ENCODE data around the gene UGT1A8. TPM values are rescaled to one million over a fixed set of nuclear protein-coding genes. Genes with fewer than 3 reads are reported as not detected.

The UGT1A8 gene
- total and polyA plus RNA-seq, 9 donors: not detected

GRCh38 chr2:233775414-233775813, 158.0 kb downstream of the UGT1A8 start:
- DNase-seq: no peak
- H3K36me3 ChIP-seq: no peaks in the 10 kb centered on the region
- no peaks in the 10 kb centered on the region for H3K27me3 ChIP-seq
- H3K4me1 ChIP-seq (ENCODE audit: insufficient read depth): no peaks in the 10 kb centered on the region
- intact Hi-C loops (cut with DNase I): no loop called here
- H3K9me3 ChIP-seq: no peaks in the 10 kb centered on the region
- WGBS, 3 donors: 90 to 95% (median 91%) methylated on average over 6 of the region's 6 CpGs
- no peak overlapping the region for H3K4me3 ChIP-seq
- TF ChIP-seq POLR2A (IDR thresholded peaks at IDR 0.05): no peak
- no peak for TF ChIP-seq EP300 (IDR thresholded peaks at IDR 0.05)
- TF ChIP-seq CTCF (IDR thresholded peaks at IDR 0.05): no peak
- no peak overlapping the region for H3K27ac ChIP-seq

GRCh38 chr2:233778030-233778429, 160.6 kb downstream of the UGT1A8 start, which contains the start of gene MROH2A:
Gene MROH2A, plus strand, starts transcription at chr2:233778330. Its CDS starts 1,029 bp downstream, at chr2:233779359.
- no peaks in the 10 kb centered on the region for H3K27me3 ChIP-seq
- no peak within 1 kb of the TSS for H3K27ac ChIP-seq
- intact Hi-C loops (cut with DNase I): no loop called here
- H3K4me1 ChIP-seq (ENCODE audit: insufficient read depth): no peaks in the 10 kb centered on the region
- WGBS, 3 donors: 74 to 83% (median 82%) methylated on average over 2 of the region's 2 CpGs
- no peak for DNase-seq
- no peak for TF ChIP-seq EP300 (IDR thresholded peaks at IDR 0.05)
- TF ChIP-seq CTCF (IDR thresholded peaks at IDR 0.05): no peak
- no peak for TF ChIP-seq POLR2A (IDR thresholded peaks at IDR 0.05)
- no peak within 1 kb of the TSS for H3K4me3 ChIP-seq
- H3K9me3 ChIP-seq: no peaks in the 10 kb centered on the region
- no peaks in the 10 kb centered on the region for H3K36me3 ChIP-seq

- 84 to 92% (median 87%) methylated on average over 4 of the region's 4 CpGs for whole genome bisulfite sequencing, 3 donors
- H3K4me3 ChIP-seq: no peak overlapping the region
- TF ChIP-seq EP300 (IDR thresholded peaks at IDR 0.05) (no peak), CTCF (IDR thresholded peaks at IDR 0.05) (no peak), POLR2A (IDR thresholded peaks at IDR 0.05) (no peak)
- no peak for DNase-seq
- intact Hi-C loops (cut with DNase I): no loop called here
- H3K9me3 ChIP-seq: no peaks in the 10 kb centered on the region
- no peaks in the 10 kb centered on the region for H3K27me3 ChIP-seq
- no peaks in the 10 kb centered on the region for H3K36me3 ChIP-seq
- H3K4me1 ChIP-seq (ENCODE audit: insufficient read depth): no peaks in the 10 kb centered on the region
- no peak overlapping the region for H3K27ac ChIP-seq
Observed at GRCh38 chr2:233779722-233780121, 162.3 kb downstream of the UGT1A8 start.

- WGBS, 3 donors: 84 to 88% (median 86%) methylated on average over 4 of the region's 4 CpGs
Observed at GRCh38 chr2:233780771-233781170, 163.3 kb downstream of the UGT1A8 start.

GRCh38 chr2:233789554-233789953, 172.1 kb downstream of the UGT1A8 start:
- TF ChIP-seq EP300 (IDR thresholded peaks at IDR 0.05): no peak
- no peak for TF ChIP-seq POLR2A (IDR thresholded peaks at IDR 0.05)
- no peak for TF ChIP-seq CTCF (IDR thresholded peaks at IDR 0.05)
- Histone ChIP-seq H3K9me3 (no peaks in the 10 kb centered on the region), H3K4me3 (no peak overlapping the region), H3K27me3 (no peaks in the 10 kb centered on the region), H3K27ac (no peak overlapping the region), H3K36me3 (no peaks in the 10 kb centered on the region), H3K4me1 (ENCODE audit: insufficient read depth) (no peaks in the 10 kb centered on the region)
- DNase-seq: no peak
- 89 to 95% (median 92%) methylated on average over 7 of the region's 7 CpGs for WGBS, 3 donors
- intact Hi-C loops (cut with DNase I): no loop called here

More at GRCh38 chr2:233780771-233781170, 163.3 kb downstream of the UGT1A8 start:
- no peaks in the 10 kb centered on the region for H3K4me1 ChIP-seq (ENCODE audit: insufficient read depth)
- intact Hi-C loops (cut with DNase I): no loop called here
- H3K9me3 ChIP-seq: no peaks in the 10 kb centered on the region
- no peak overlapping the region for H3K4me3 ChIP-seq
- H3K27me3 ChIP-seq: no peaks in the 10 kb centered on the region
- H3K36me3 ChIP-seq: no peaks in the 10 kb centered on the region
- TF ChIP-seq POLR2A (IDR thresholded peaks at IDR 0.05) (no peak), EP300 (IDR thresholded peaks at IDR 0.05) (no peak)
- no peak for DNase-seq
- H3K27ac ChIP-seq: no peak overlapping the region

All from ovary (tissue), 9 donors.